Fibroblast of pulmonary artery (primary cell): Measurements from ENCODE around the gene C3orf20.

ENCODE experiments used
- DNase-seq: peaks from one replicate; pipeline ENCODE4 v3.0.0-alpha.2; 2010; ENCODE audit warnings: low read depth
- H3K4me3 ChIP-seq: replicated peaks from 2 replicates; pipeline ENCODE4 v1.5.1; 2011; ENCODE audit warnings: low read depth, mild to moderate bottlenecking, control low read depth, low read length, moderate library complexity
- CTCF ChIP-seq: IDR thresholded peaks from 2 replicates; pipeline ENCODE4 v1.5.1; 2011; ENCODE audit warnings: mild to moderate bottlenecking, control low read depth, low read length, inconsistent platforms; ENCODE audit errors: missing control alignments

Gene C3orf20

GRCh38 chr3:14674841-14675240, at the start of gene C3orf20:
TSS of gene C3orf20 (plus strand) at chr3:14675141. CDS start at chr3:14682714, 7,573 bp downstream.
- H3K4me3 ChIP-seq: no peak within 1 kb of the TSS
- no peak for TF ChIP-seq CTCF
- no peak for DNase-seq

GRCh38 chr3:14625443-14625842, 49.5 kb upstream of the C3orf20 start:
- no peak for TF ChIP-seq CTCF
- no peak for DNase-seq
- no peak overlapping the region for H3K4me3 ChIP-seq

- DNase-seq: no peak
- no peak for TF ChIP-seq CTCF
Observed at GRCh38 chr3:14627815-14628214, 47.1 kb upstream of the C3orf20 start.

GRCh38 chr3:14628406-14628805, 46.5 kb upstream of the C3orf20 start:
- no peak for TF ChIP-seq CTCF
- no peak for DNase-seq
- H3K4me3 ChIP-seq: no peak overlapping the region

More at GRCh38 chr3:14627815-14628214, 47.1 kb upstream of the C3orf20 start:
- H3K4me3 ChIP-seq: no peak overlapping the region

DNA sequence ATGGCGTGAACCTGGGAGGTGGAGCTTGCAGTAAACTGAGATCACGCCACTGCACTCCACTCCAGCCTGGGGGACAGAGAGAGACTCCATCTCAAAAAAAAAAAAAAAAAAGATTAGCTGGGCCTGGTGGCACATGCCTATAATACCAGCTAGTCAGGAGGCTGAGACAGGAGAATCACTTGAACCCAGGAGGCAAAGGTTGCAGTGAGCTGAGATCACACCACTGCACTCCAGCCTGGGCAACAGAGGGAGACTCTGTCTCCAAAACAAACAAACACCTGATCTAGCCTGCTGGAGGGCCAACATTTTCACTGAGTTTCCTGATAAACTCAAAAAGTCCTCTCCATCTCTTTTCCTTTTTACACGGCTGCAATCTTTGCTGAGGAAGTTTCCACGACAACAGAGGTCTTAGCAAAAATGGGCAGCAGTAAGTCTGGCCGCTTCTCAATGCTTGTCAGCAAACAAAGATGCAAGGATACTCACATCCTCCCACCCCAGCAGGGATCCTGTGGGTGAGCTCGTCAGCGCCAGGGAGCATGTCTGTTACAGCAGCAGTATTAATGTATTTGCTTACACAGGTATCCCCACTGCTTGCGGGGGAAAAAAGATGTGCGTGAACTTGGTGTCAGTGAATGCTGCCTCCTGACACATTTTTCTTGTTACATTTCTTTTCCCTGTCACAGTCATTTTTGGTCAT, 44.4 kb upstream of the C3orf20 start:
- no peak overlapping the region for H3K4me3 ChIP-seq
- TF ChIP-seq CTCF: no peak
- no peak for DNase-seq

DNA sequence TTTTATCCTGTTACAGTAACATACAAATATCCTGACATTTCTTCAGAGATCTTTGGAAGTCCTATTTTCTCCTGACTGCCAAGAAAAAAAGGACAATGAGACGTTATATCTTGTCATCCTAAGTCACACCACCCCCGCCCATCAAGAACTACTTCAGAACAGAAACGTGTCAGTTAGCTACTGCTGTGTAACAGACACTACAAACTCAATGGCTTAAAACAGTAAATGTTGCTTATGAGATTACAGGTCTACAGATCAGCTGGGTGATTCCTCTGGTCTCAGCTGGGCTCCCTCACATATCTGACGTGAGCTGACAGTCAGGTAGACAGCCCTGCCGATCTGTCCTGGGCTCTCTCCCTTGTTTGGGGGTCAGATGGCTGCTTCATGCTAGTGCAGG, 43.8 kb upstream of the C3orf20 start:
- no peak for DNase-seq
- TF ChIP-seq CTCF: no peak
- no peak overlapping the region for H3K4me3 ChIP-seq
